Measurements from ENCODE around the gene FGF14.

The FGF14 gene

GRCh38 chr13:102401766-102402165 lies at the start of gene FGF14:
FGF14 (minus strand) TSS chr13:102402048.
- TF ChIP-seq CTCF (conservative IDR thresholded peaks at IDR 0.05; ENCODE audit: low read depth, low read length), result no peak
- no peak for DNase-seq (ENCODE audit: low read depth)
- H3K4me3 ChIP-seq (ENCODE audit: low read depth, low read length), result peak within 1 kb of the TSS; percentile 55

DNA sequence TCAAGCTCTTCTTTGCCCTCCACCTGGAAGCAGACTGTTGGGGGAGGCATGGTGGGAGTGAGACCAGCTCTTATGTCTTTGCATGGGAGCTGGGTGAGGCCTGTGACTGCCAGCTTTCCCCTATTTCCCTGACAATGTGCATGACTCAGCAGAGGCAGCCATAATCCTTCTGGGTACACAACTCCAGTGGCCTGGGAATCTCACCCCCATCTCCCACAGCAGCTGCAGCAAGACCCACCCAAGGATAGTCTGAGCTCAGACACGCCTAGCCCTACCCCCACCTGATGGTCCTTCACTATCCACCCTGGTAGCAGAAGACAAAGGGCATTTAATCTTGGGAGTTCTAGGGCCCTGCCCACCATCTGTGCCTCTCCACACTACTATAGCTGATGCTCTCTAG lies 41.4 kb upstream of the FGF14 start:
- no peak for TF ChIP-seq CTCF (conservative IDR thresholded peaks at IDR 0.05; ENCODE audit: low read depth, low read length)
- no peak for DNase-seq (ENCODE audit: low read depth)
- H3K4me3 ChIP-seq (ENCODE audit: low read depth, low read length), result no peak overlapping the region

DNA sequence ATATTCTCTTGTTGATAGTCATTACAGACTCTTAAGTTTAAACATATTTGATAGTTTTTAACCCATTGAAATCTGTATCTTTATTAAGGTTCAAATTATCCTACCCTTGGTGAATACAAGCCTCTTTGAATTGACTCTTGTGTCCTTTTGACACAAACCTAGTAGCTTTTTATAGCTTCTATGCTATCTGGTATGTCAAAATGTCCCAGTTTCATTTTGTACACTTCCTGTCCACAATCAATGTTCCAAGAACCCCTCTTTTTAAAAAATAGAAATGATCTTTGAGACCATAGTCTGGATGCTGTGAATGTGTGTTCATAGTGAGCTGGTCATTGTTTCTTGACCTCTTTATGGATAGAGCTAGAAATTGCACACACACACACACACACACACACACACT lies 39.2 kb upstream of the FGF14 start:
- DNase-seq (ENCODE audit: low read depth), result no peak
- no peak overlapping the region for H3K4me3 ChIP-seq (ENCODE audit: low read depth, low read length)
- no peak for TF ChIP-seq CTCF (conservative IDR thresholded peaks at IDR 0.05; ENCODE audit: low read depth, low read length)

DNA sequence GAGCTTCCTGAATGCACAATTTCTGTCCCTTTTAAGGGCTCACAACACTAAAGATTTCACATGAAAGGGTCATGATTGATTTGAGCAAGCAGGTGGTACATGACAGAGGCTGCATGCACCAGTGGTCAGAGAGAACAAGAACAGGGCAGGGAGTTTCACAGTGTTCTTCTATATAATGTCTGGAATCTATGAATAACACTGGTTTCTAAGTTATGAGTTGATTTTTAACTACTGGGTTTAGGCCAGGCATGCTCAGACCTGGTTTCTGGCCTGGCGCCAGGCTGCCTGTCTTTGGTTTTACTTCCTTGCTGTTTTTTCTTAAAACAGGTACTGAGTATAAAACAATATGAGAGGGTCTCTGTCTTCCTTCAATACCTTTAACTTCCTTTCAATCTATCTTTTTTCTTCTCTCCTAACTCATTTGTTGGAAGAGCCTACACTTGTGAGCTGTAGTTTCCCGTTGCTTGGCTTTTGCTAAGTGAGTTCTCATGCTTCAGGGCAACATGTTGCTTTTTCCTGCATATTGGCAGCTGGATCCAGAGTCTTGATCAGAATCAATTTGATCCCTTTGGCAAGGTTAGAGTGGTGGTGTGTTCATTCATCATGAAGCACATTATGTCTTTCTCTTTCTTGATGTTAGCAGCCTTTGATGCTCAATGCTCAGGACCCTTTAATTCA lies 38.5 kb upstream of the FGF14 start:
- DNase-seq (ENCODE audit: low read depth), result peak; percentile 5
- no peak for TF ChIP-seq CTCF (conservative IDR thresholded peaks at IDR 0.05; ENCODE audit: low read depth, low read length)
- H3K4me3 ChIP-seq (ENCODE audit: low read depth, low read length), result no peak overlapping the region

- DNase-seq (ENCODE audit: low read depth), result no peak
- H3K4me3 ChIP-seq (ENCODE audit: low read depth, low read length), result no peak overlapping the region
- TF ChIP-seq CTCF (conservative IDR thresholded peaks at IDR 0.05; ENCODE audit: low read depth, low read length), result no peak
These were observed 20.8 kb upstream of the FGF14 start for GRCh38 chr13:102422690-102423089.

DNA sequence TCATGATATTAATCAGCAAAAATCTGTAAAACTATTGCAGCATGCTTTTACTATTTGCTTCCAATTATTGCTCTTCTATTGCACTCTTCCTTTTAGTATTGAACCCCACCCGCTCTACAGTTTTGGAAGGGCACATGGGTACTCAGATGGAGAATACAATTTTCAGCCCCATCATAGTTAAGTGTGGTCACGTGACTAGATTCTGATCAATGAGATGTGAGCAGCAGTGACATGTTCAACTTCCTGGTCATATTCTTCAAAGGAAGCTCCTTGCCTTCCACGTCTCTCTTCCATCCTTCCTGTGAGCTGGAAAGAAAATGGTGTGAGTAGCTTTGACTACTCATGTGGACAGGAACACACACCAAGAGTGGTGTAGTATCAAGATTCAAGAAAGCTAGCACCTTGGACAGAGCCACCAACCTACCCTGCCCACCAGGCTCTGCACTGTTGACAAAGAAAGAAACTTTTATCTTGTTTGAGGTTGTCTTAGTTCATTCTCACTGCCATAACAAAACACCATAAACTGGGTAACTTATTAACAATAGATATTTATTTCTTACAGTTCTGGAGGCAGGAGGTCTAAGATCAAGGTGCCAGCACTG lies 3.8 kb upstream of the FGF14 start:
- no peak overlapping the region for H3K4me3 ChIP-seq (ENCODE audit: low read depth, low read length)
- TF ChIP-seq CTCF (conservative IDR thresholded peaks at IDR 0.05; ENCODE audit: low read depth, low read length), result no peak
- DNase-seq (ENCODE audit: low read depth), result peak; percentile 49

- DNase-seq (ENCODE audit: low read depth), result peak; percentile 41
- H3K4me3 ChIP-seq (ENCODE audit: low read depth, low read length), result peak overlapping the region; percentile 43
- peak; percentile 27 for TF ChIP-seq CTCF (conservative IDR thresholded peaks at IDR 0.05; ENCODE audit: low read depth, low read length)
These were observed 442 bp upstream of the FGF14 start for GRCh38 chr13:102402290-102402689.

Measured in choroid plexus epithelial cell (primary cell).